ENCODE results near the gene NRP1.
"Not testable (repeated sequence)": the region's sequence is repeated elsewhere in the genome, so short reads cannot be mapped to it uniquely, and the experiment has no call there.

NRP1 gene

DNA sequence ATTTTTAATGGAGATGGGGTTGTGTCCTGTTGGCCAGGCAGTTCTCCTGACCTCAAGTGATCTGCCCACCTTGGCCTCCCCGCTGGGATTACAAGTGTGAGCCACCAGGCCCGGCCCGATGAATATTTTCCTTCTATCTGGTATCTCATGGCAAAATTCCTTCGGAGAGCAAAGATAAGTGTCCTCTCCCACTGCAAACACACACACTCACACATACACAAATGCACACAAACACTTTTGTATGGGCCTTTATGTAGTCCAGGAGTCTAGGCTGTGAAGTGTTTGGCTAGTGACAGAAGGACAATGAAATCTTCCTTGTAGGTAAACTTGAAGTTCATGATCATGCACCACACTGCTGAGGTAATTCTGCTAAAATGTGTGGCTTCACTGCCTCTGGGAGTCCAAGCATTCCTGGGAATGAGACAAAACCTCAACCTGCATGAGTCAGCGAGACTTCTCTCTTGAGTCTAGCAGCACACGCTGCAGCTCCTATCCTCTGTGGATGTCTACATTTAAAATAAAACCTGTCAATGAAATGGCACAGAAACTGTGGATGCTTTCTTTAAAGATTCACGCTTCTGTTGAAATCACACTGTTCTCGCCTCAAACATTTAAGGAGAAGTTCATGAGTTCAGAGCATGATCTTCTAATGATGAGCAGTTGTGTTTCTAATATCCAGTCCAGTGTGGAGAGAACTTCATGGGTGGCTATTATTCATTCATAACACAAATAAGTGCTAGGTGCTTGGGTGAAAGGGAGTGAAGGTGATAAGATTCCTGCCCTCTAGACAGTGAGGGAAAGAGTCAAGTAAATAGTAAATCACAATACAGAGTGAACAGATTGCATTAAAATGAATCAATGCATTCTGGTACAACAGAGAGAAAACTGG lies 96.5 kb downstream of the NRP1 start:
- DNase-seq (ENCODE audit: low spot score), result no peak

DNA sequence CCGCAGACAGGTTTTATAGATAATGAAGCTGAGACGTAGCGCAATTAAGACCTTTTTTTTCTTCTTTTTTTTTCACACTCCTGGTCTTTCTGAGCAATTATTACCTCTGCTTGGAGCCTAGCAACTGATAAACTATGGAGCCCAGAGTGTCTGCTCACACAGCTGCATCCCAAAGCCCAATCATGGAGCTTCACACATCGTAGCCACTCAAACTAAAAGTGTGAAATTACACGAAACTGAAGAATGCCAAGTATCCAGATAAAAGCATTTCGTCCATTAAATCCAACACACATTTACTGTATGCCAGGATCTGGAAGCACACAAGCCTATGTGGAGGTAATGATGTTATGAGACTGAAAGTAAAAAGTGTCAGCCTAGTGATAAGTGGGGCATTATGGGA lies 97.6 kb downstream of the NRP1 start:
- DNase-seq (ENCODE audit: low spot score), result no peak

DNA sequence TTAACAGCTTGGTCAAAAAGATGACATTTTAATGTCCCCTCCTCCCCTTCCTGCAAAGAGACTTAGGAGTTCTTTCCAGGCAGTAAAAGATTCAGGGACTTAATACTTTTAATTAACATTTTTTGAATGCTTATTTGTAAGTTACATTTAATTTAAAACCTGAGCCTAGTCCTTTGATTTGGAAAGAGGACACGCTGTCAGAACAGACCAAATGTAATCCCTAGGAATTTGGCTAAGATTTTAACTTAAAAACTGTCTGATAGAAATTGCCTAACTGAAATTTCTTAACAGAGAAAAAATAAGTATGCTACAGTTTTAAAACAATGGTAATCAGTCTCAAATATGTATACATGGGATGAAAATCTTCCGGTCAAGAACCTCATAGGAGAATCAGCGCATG lies 98.5 kb downstream of the NRP1 start:
- no peak for DNase-seq (ENCODE audit: low spot score)

DNA sequence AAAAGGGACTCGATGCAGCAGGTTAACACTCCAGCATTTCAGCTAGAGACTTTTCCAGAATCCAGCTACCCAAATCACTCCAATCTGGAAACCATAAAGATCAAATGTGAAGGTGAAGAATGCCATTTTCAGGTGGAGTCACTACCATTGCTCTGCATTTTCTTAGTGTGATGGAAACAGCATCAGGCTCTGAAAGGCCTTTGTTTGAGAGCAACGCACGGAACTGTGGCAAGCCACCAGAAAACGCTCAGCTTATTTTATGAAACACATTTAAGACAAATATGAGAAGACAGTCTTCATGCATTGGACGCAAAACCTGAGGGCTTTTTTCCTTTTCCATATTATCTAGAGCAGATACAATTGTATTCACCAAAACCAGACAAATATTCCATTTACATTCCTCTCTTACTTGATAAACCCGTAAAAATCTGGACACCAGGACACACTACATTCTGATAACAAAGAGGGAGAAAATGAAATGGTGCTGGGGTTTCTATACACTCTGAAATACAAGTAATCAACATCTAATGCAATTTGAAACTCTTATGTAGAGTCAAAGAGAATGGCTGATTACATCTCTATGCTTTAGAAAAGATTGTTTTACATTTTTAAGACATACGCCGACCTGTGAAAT lies 99.1 kb downstream of the NRP1 start:
- DNase-seq (ENCODE audit: low spot score), result no peak

DNA sequence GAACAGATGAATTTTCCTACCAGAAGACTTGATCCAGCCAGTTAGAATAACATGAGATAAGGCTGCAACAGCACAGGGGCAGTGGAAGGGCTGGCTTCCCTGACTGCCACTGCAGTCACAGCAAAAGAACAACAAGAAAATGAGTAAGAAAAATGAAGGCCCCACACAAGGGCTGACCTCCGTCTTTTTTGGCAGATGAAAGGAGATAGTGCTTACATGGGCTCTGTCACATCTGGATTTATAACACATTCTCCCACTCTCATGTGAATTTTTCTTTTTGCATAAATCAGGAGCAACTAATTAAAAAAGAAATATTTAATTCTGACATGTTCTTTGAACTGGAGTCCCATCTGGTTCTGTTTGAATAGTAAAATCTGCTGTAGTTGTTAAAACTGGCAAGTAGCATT lies 99.6 kb downstream of the NRP1 start:
- no peak for DNase-seq (ENCODE audit: low spot score)

DNA sequence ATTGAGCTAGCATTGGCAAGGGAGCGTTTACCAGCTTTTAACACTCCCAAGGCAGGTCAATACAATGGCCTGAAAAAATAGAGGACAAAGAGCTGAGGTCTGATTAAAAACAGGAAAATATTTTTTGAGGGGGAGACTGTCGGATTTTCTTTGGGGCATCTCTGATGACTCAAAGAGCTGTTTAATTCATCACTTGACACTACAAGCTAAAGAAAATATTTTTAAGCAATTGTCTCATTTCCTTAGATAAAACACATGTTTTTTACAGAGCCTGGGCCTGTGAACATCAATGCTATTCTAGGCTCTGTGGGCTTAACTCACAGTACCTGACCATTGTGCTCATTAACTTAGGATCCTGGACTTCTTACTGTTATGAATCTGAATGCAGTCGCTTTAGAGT lies 100.8 kb downstream of the NRP1 start:
- DNase-seq (ENCODE audit: low spot score), result no peak

DNA sequence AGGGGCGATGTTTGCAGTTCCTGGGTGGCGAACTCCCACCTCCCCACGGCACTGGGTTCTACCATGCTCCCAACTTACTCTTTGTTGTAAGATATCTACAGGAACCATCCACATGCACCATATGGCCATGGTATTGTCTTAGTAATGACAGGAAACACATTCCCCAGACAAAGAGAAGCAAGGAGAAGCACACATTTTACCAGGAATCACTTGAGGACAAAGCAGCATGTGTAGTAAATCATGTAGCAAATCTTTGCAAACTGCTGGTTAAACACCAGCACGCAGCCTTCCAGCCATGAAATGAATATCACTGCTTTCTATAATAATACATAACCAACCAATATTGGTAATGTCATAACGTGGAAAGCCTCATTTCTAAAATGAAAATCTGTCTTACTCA lies 101.2 kb downstream of the NRP1 start:
- no peak for DNase-seq (ENCODE audit: low spot score)

DNA sequence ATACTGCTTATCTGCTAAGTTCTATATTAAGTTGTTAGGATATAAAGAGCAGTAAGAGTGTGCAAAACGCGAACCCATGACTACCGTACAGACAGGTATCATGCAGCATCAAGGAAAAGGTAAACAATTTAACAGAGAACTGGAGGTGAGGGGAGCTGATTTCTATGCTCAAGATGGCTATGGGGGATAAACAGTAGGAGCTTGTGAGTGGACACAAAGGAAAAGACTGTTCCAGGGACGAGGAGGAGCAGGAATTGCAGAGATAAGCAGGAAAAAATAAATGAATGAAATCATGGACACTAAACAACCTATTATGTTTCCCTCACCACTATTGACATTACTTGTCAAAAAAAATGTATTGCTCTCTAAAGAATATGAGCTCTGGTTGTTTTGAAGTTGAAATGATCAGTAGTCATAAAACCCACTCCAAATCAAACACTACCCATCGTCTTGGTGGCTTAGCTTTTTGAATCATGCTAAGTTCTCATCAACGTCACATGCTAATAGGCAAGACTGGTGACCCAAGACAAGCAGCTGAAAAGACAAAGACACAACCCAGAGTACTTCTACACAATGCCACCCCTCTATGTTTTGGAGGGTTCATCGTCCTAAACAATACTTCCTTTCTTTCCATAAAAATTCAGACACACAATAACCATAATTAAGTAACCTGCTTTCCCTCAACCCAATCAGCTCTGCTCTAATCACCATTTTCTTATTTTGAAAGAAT lies 102.7 kb downstream of the NRP1 start:
- DNase-seq (ENCODE audit: low spot score), result no peak

DNA sequence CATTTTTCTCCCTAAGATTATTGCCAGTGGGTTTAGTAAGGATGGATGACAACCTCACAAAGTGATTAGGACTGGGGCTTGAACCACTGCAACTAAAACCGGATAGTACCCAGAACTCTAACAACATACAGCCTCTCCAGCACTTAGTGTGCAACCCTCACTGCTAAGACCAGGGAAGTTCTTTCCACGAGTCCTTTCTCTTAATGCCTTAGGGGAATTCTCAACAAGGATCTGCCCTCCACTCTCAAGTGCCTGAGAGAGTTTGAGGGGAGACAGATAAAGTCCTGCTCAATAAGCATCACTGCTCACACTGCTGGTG lies 104.6 kb downstream of the NRP1 start:
- no peak for DNase-seq (ENCODE audit: low spot score)

DNA sequence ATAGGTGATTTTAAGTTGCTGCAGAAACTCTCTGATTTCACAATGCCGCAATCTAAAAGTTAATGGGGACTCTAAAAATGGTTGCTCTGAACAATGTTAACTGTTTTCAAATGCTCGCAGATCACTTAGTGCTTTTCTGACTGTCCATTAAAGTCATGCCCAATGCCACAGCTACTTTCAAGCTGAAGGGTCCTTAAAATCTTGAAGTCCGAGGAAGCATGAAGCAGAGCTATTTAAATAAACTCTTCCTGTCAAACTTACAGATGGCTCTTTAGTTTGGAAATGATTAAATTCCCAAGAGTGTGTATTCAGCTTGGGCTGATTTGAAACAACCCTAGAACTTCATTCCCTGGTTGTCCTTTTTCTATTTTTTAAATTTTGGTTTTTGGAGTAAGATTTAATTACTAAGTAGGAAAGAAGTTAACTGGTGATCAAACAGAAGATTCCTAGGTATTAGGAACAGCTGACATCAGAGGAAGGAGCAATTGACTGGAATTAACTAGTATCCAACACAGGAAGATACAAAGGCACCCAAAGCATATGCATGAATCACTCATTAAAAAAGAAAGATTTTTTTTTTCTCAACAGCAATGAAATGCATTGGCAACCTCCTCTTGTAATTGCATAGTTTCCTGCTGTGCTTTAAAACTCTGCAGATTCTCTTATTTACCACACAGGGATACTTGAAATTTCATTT lies 105.1 kb downstream of the NRP1 start:
- no peak for DNase-seq (ENCODE audit: low spot score)

DNA sequence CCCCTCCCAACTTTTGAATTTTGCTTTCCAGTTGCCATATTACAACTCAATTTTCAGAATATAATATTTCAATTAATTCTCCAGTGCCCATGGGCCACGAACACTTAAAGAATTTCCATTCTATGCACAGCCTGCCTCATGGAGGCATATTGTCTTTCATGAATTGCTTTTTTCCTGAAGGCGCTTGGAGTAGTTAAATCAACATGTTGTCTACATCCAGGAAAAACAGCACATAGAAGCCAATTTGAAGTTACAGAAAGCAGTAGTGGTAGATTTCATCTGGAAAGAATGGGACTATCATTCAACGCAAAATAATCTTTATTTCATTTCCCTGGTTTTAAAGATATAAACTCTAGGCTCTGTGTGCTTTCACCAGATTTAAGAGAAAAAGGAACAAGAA lies 106.0 kb downstream of the NRP1 start:
- DNase-seq (ENCODE audit: low spot score), result no peak

DNA sequence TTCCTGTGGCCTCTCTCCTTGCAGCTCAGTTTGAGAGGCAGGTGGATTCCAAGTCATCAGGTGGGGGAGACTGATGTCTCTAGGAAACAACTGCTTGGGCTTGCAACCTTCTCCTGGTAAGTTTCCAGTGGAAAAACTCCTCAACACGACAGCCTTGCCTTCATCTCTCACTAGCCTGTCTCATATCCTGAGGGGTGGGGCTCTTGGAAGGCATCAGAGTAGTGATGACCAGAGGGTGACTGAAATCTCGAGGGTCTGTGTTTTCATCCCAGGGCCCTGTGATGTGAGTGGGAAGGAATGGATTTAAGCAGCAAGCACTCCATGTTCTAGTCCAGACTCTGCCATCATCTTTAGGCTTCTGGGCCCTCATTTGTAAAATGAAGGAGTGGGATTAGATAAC lies 107.0 kb downstream of the NRP1 start:
- DNase-seq (ENCODE audit: low spot score), result no peak

DNA sequence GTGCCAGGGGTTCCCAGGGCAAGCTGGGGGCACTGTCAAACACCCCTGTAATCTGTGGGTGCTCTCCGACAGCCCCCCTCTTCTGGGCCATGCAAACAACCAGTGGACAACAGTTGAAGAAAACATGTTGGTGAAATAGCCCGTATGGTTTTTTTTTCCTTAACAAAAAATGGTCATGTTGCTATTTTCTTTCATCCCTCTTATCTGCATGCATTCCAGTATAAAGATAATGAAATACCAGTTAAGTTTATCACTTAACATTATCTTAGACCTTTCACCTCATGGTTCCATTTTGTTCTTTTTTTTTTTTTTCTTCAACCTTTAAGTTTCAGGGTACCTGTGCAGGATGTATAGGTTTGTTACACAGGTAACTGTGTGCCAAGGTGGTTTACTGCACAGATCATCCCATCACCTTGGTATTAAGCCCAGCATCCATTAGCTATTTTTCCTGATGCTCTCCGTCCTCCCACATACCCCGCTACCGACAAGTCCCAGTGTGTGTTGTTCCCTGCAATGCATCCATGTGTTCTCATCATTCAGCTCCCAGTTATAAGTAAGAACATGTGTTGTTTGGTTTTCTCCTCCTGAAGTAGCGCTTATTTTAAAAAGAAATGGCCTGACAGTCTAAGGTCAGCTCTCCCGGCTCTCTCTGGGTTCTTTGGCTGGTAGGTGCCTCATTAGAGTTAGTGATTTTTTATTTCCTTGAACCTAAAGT lies 110.1 kb downstream of the NRP1 start:
- DNase-seq (ENCODE audit: low spot score), result no peak

DNA sequence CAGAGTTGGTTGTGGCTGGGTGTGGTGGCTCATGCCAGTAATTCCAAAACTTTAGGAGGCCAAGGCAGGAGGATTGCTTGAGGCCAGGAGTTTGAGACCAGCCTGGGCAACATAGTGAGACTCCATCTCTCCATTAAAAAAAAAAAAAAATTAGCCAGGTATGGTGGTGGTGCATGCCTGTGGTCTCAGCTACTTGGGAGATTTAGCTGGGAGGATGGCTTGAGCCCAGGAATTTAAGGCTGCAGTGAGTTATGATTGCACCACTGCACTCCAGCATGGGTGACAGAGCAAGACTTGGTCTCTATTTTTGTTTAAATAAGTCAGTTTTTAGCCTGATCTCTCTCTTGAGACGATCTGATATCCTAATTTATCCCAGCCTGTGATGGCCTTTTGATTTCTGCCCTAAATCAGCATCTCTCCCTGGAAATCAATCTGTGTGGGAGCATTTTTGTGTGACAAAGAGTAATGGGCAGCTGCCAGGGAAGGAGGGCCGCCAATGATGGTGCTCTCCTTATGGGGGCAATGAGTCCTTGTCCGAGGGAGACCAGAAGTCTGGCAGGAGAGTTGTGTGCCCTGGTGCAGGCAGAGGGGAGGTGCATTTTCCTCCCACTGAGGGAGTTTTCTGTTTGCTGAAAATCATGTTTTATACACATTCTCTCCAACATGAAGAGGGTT lies 111.0 kb downstream of the NRP1 start:
- DNase-seq (ENCODE audit: low spot score), result no peak

DNA sequence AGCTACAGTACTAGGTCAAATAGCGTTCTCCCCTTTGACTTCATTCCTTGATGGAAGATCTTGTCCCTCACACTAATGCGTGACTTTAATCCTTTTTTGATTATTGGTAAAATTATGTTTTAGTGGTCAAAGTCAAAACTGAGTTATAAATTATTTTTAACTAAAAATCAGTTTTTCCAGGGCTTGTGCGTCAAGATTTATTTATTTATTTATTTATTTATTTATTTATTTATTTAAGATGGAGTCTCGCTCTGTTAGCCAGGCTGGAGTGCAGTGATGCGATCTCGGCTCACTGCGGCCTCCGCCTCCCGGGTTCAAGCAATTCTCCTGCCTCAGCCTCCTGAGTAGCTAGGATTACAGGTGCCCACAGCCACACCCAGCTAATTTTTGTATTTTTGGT lies 112.2 kb downstream of the NRP1 start:
- DNase-seq (ENCODE audit: low spot score), result not testable (repeated sequence)

DNA sequence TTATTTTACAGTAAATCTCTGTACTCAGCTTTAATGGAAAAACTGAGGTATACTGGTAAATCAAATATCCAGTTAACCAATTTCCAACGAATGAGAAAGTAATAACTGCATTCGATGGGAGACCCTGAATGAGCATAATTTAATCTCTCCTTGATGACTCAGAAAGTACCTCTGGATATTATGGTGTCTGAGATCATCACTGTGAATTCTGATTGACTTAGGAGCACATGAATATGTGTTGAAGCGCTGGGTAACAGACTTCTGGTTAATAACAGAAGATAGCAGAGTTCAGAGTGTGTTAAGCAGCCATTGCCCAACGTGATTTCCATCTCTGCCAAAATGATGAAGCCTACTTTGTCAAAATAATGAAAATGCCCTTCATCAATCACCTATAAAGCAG lies 116.6 kb downstream of the NRP1 start:
- DNase-seq (ENCODE audit: low spot score), result no peak

DNA sequence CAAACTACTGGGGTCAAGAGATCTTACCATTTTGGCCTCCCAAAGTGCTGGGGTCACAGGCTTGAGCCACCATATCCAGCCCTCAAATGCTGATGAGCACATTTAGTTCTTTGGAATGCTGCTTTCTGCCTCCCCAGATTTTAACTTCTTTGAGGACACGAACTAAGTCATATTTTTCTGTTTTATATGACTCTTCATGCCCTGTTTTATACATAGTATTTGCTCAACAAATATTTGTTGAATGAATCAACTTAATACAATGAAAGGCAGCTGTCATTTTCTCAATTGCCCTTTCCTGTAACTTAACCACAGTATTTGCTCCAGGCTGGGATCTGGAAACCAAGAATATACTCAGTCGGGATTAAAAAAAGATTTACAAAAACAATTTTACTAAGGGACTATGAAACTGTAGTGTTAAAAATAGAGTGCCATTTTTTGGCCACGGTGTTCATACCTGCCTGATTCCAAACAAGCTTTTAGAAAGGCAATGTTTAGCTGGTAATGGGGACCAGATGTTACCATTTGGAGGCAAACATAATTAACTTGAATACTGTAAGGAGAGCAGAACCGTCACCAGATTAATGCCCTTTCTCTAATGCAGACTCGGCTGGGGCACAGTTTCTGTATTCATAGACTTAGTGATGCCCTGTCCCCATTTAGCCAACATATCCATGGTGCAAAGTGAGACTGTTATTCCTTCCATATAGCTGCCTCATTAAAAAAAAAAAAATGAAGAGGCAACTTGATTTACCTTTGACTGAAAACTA lies 117.6 kb downstream of the NRP1 start:
- no peak for DNase-seq (ENCODE audit: low spot score)

DNA sequence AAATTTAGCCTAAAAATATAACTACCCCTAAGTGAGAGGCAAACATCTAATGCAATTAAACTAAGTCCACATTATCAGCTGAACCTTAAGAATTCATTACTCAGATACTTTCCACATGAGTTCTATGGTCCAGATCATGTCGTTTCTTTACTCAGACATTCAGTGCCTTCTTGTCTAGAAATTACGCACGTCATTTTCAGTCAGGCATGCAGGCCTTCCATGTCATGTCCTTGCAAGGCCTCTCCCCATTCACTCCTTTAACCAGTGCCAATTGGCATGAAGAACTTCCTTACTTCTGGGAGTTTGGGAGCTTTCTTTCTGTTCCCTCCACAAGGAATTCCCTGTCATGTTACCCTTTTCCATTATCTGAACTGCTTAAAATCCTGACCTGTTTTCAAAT lies 118.8 kb downstream of the NRP1 start:
- DNase-seq (ENCODE audit: low spot score), result no peak

DNA sequence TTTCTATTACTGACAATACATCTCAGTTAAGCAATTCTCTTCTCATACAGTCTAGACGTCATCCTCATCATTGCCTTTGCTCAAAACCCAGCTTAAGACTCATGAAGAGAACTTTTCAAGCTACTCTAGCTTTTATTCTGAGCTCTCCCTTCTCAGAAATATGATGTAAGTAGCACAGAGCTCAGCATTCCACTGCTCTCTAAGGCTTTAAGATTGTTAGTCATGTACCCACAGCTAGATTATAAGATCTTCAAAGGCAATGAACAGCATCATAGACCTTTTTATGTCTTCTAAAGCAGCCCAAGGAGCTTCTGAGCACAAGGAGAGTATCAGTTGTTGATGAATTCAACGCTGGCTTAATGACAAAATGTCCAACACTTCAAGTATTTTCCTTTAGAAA lies 119.3 kb downstream of the NRP1 start:
- DNase-seq (ENCODE audit: low spot score), result no peak

DNA sequence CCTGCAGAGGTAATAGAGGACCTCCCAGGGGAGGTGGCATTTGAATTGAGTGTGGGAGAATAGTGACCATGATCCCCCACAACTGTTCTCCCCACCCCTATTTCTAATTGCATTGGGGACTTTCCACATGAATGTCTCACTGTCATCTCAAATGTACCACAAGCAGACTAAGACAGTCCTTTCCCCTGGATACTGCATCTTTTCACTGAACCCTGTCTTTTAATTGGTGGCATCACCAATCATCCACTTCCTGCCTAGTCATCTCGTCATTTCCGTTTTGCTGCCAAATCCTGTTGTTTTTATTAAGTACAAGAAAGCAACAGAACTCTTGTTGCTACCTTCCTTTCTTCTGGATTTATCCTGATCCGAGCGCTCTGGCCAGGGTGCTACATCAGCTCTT lies 120.3 kb downstream of the NRP1 start:
- no peak for DNase-seq (ENCODE audit: low spot score)

Data from pons (tissue), 1 donor.